Uterus (tissue), 2 donors: ENCODE data around the gene COL4A3.

Source experiments
- POLR2A ChIP-seq, 2 donors: fragments of 450-650 bp; IDR thresholded peaks; one replicate each; pipeline ENCODE4 v1.6.1; 2016; ENCODE audit warnings: antibody characterized with exemption in 2 of 2, mild to moderate bottlenecking in 1 of 2, moderate library complexity in 1 of 2
- TF ChIP-seq, protein P1 (sequence below), 4 experiments: fragments of 200-600 bp in 2 of 4; fragments of 450-650 bp in 2 of 4; sonication (generic) in 2 of 4; IDR thresholded peaks; one replicate each; pipeline ENCODE4 v1.5.1; 2016 to 2019; ENCODE audit warnings: antibody characterized with exemption in 4 of 4, mild to moderate bottlenecking in 2 of 4, moderate library complexity in 1 of 4

DNA sequence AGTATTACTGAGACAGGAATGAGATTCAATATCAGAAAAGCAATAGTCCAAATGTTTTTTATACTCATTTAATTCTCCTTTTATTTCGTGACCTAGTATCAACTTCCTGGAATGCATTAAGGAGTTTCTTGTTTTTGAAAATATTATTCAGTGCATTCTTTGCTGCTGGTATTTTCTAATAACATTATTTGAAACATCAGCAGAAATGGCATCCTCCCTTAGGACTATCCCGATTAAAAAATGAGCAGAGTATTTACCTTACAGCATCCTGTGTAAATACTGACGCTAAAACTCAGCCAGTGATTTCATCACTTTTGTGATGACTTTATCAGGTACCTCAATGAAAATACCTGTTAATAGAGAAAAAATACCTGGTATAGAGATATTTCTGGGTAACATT, 16.3 kb downstream of the COL4A3 start:
- TF ChIP-seq POLR2A (IDR thresholded peaks at IDR 0.05) = no peak
- TF ChIP-seq, protein P1, sequence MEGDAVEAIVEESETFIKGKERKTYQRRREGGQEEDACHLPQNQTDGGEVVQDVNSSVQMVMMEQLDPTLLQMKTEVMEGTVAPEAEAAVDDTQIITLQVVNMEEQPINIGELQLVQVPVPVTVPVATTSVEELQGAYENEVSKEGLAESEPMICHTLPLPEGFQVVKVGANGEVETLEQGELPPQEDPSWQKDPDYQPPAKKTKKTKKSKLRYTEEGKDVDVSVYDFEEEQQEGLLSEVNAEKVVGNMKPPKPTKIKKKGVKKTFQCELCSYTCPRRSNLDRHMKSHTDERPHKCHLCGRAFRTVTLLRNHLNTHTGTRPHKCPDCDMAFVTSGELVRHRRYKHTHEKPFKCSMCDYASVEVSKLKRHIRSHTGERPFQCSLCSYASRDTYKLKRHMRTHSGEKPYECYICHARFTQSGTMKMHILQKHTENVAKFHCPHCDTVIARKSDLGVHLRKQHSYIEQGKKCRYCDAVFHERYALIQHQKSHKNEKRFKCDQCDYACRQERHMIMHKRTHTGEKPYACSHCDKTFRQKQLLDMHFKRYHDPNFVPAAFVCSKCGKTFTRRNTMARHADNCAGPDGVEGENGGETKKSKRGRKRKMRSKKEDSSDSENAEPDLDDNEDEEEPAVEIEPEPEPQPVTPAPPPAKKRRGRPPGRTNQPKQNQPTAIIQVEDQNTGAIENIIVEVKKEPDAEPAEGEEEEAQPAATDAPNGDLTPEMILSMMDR (IDR thresholded peaks at IDR 0.05) = no peak
